GM12878 (cell line): ENCODE measurements around the gene C22orf31.

Experiments used
- EZH2 ChIP-seq: IDR thresholded peaks from 2 replicates; pipeline ENCODE4 v1.6.1; 2012; ENCODE audit warnings: low read depth, mild to moderate bottlenecking, control low read depth, inconsistent platforms, low read length, borderline replicate concordance; ENCODE audit not compliant: control insufficient read depth
- JUNB ChIP-seq: IDR thresholded peaks from 2 replicates; pipeline ENCODE4 v1.6.1; 2016; ENCODE audit warnings: antibody characterized with exemption, mild to moderate bottlenecking
- POLR2AphosphoS5 ChIP-seq: IDR thresholded peaks from 2 replicates; pipeline ENCODE4 v1.6.1; 2011; ENCODE audit warnings: mild to moderate bottlenecking, low read length, inconsistent platforms
- SP1 ChIP-seq: IDR thresholded peaks from one replicate; pipeline ENCODE4 v1.6.1; 2011; ENCODE audit warnings: low read depth, low read length
- ZBTB40 ChIP-seq: fragments of 450-650 bp; IDR thresholded peaks from 2 replicates; pipeline ENCODE4 v1.6.1; 2016; ENCODE audit warnings: mild to moderate bottlenecking, moderate library complexity, borderline replicate concordance

DNA sequence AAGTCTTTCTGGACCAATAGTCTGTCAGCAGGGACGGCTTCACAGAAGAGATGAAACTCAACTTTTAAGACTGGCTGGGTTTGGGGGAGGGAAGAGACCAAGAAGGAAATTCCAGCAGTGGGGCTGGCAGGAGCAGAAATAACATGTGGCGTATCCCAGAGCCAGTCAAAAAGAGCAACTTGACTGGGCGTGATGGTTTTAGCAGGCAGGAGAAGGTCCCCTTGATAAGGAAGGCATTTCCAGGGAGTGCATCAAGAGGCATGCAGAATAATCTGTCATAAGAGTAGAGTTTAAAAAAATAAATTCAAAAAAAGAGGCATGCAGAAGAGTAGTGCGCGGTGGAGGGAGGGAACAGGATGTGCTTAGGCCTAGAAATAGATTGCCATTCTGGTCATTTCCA is 52.5 kb downstream of the C22orf31 start:
- no peak for TF ChIP-seq POLR2AphosphoS5
- TF ChIP-seq JUNB = no peak
- TF ChIP-seq EZH2 = no peak
- no peak for TF ChIP-seq SP1
- no peak for TF ChIP-seq ZBTB40
